Subcutaneous adipose tissue (tissue), 4 donors: ENCODE data around the gene CHD2. TPM values are rescaled to one million over a fixed set of nuclear protein-coding genes. Genes with fewer than 3 reads are reported as not detected.

Source experiments
- total RNA-seq, 4 donors: library from RNA; depleted of rRNA; stranded (reverse); fragments of >200 nt; gene quantifications; one replicate each; pipeline ENCODE4 v1.1.0, GENCODE V29; 2016
- TF ChIP-seq, protein P1 (sequence below): fragments of 450-650 bp; IDR thresholded peaks from one replicate; pipeline ENCODE4 v1.5.1; 2016; ENCODE audit warnings: low read depth, mild to moderate bottlenecking, control low read depth, antibody characterized with exemption, moderate library complexity

Gene CHD2
- total RNA-seq, 4 donors from 2014 or later, result 115 to 142 (median 128) TPM

- TF ChIP-seq, protein P1, sequence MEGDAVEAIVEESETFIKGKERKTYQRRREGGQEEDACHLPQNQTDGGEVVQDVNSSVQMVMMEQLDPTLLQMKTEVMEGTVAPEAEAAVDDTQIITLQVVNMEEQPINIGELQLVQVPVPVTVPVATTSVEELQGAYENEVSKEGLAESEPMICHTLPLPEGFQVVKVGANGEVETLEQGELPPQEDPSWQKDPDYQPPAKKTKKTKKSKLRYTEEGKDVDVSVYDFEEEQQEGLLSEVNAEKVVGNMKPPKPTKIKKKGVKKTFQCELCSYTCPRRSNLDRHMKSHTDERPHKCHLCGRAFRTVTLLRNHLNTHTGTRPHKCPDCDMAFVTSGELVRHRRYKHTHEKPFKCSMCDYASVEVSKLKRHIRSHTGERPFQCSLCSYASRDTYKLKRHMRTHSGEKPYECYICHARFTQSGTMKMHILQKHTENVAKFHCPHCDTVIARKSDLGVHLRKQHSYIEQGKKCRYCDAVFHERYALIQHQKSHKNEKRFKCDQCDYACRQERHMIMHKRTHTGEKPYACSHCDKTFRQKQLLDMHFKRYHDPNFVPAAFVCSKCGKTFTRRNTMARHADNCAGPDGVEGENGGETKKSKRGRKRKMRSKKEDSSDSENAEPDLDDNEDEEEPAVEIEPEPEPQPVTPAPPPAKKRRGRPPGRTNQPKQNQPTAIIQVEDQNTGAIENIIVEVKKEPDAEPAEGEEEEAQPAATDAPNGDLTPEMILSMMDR, result no peak
Observed at GRCh38 chr15:92907896-92908712, 8.0 kb downstream of the CHD2 start.

GRCh38 chr15:92908713-92909057 is 8.6 kb downstream of the CHD2 start:
- TF ChIP-seq, protein P1, result no peak

GRCh38 chr15:92909136-92909781 is 9.1 kb downstream of the CHD2 start:
- TF ChIP-seq, protein P1, result no peak

DNA sequence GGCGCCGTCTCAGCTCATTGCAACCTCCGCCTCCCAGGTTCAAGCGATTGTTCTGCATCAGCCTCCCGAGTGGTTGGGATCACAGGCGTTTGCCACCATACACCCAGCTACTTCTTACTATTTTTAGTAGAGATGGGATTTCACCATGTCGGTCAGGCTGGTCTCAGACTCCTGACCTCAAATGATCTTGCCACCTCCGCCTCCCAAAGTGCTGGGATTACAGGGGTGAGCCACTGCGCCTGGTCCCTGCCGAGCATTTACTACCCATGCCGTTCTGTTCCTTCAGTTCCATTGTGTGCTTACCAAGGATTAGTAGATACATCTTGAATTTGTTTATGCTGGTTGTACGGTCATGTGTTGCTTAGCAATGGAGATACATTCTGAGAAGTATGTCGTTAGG is 10.3 kb downstream of the CHD2 start:
- TF ChIP-seq, protein P1, result no peak

DNA sequence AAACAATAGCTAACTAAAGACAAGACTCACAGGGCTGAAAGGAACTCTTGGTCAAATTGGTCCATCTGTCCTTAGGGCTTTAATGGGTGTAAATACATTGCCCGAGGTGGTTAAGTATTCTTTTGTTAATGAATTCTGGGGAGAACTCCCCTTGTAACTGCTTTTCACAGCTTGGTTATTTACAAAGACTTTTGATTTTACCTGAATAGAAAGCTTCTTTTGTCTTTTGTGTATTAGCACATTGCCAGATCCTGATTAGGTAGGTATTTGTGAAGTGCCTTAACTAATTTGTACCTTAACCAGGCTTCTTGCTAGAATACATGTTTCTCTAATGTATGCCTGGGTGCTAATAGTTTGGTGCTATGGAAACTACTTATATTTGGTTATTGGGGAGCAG is 14.0 kb downstream of the CHD2 start:
- TF ChIP-seq, protein P1, result no peak

DNA sequence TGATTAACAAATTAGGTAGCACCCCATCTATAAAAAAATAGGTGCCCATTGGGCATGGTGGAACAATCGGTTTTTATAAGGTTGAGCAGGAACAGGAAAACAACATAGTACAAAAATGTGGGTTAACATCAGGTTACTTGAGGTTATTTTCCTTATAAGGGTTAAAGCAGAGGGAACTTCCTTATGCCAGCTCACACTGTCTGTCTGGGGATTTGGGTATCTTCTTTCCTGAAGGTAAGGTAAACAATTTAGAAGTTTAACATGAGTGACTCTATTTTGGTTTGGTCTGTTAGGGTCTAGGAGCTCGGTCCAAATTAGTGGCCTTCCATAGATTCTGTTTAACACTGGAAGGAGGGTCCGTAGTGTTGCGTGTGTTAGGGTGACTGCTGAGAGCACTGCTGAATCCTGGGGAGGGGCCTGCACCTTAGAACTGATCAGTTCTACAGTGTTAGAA is 14.7 kb downstream of the CHD2 start:
- TF ChIP-seq, protein P1, result no peak

DNA sequence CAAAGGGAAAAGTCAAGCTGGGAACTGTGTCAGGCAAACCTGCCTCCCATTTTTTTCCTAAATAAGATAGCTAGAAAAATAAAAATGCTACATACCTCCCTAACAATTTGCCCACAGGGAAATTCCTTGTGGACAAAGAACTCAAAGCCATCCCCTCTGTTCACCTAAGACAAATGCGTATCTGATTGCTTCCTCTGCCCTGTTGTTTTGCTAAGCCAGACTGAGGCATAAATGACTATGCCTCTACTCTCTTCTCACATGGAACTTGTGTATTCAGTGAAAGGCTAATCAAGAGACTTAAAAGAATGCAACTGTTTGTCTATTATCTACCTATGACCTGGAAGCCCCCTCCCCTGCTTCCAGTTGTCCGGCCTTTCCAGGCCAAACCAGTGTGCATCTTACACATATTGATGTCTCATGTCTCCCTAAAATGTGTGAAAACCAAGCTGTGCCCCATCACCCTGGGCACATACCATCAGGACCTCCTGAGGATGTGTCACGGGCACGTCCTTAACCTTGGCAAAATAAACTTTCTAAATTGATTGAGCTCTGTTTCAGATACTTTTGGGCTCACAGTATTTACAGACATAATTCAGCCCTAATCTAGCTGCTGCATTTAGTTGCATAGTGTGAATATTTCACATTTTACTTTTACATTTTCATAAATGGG is 15.8 kb downstream of the CHD2 start:
- TF ChIP-seq, protein P1, result no peak
